Measurements from ENCODE around the gene GUK1.
A peak's percentile ranks its signal among the peaks of the same experiment; 100 is the strongest.

GUK1 gene

GRCh38 chr1:228163007-228163753, 23.1 kb downstream of the GUK1 start:
- peak; percentile 43 for DNase-seq (ENCODE audit: low spot score)

- DNase-seq (ENCODE audit: low spot score): no peak
Observed at GRCh38 chr1:228163776-228164519, 23.9 kb downstream of the GUK1 start.

- DNase-seq (ENCODE audit: low spot score): no peak
Observed at GRCh38 chr1:228164561-228165371, 24.7 kb downstream of the GUK1 start.

GRCh38 chr1:228165372-228166169, 25.5 kb downstream of the GUK1 start, which contains the start of gene IBA57:
IBA57 (plus strand) TSS chr1:228165804; CDS start chr1:228165817, 13 bp downstream.
- DNase-seq (ENCODE audit: low spot score): peak; percentile 98

GRCh38 chr1:228166170-228166936, 26.3 kb downstream of the GUK1 start:
- peak; percentile 73 for DNase-seq (ENCODE audit: low spot score)

- DNase-seq (ENCODE audit: low spot score): no peak
Observed at GRCh38 chr1:228168563-228169270, 28.6 kb downstream of the GUK1 start.

- DNase-seq (ENCODE audit: low spot score): no peak
Observed at GRCh38 chr1:228169345-228169744, 29.3 kb downstream of the GUK1 start.

GRCh38 chr1:228170666-228171065, 30.6 kb downstream of the GUK1 start:
- DNase-seq (ENCODE audit: low spot score): no peak

GRCh38 chr1:228171221-228171891, 31.3 kb downstream of the GUK1 start:
- DNase-seq (ENCODE audit: low spot score): no peak

- no peak for DNase-seq (ENCODE audit: low spot score)
Observed at GRCh38 chr1:228172591-228173527, 32.8 kb downstream of the GUK1 start.

- peak; percentile 12 for DNase-seq (ENCODE audit: low spot score)
Observed at GRCh38 chr1:228173528-228174481, 33.7 kb downstream of the GUK1 start.

GRCh38 chr1:228174482-228175315, 34.6 kb downstream of the GUK1 start:
- DNase-seq (ENCODE audit: low spot score): no peak

- no peak for DNase-seq (ENCODE audit: low spot score)
Observed at GRCh38 chr1:228175316-228176023, 35.4 kb downstream of the GUK1 start.

GRCh38 chr1:228176024-228176395, 35.9 kb downstream of the GUK1 start:
- DNase-seq (ENCODE audit: low spot score): no peak

- no peak for DNase-seq (ENCODE audit: low spot score)
Observed at GRCh38 chr1:228176461-228177182, 36.5 kb downstream of the GUK1 start.

All from LoVo (cell line).